HG02840 (cell line): ENCODE results near the gene SLC38A4.

Experiments
- ATAC-seq: cut with Tn5 transposase; IDR thresholded peaks from one replicate; pipeline ENCODE4 v1.9.1; 2021; ENCODE audit warnings: mild to moderate bottlenecking, moderate library complexity, moderate number of reproducible peaks; ENCODE audit not compliant: unreplicated experiment, low FRiP score

Gene SLC38A4

DNA sequence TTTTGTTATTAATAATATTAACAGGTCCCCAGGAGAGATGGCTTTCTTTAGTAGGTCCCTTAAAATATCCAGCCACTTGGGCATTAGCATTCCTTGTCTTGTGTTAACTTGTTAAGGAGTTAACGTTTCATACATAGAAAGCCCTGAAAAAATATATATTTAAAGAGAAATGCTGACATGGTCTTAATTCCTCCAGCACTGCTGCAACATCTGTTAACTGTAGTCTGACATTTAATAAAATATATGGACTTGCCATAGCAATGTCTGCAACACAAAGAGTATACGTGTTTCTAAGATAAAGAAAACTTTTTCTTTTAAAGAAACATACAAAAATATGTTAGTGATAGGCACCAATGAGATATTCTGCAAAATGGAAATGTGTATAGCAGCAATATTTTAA, 10.0 kb downstream of the SLC38A4 start:
- ATAC-seq, result no peak

DNA sequence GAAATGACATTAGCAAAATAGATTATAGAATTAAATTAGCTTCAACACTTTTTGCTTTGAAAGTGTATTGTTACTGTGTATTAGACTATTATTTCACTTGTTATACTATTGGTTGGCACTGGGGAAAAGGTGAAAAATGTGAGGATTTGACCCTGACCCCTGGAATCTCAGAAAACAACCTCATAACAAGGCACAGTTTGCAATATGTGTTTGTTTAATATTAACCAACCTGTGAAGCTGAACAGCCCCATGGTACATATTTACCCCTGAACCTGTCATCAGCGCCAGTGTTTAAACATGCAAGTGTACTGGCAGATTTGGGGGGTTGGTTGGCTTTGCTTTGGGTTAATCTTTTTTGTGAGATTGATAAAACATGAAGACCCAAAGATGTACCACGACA, 11.7 kb downstream of the SLC38A4 start:
- no peak for ATAC-seq

DNA sequence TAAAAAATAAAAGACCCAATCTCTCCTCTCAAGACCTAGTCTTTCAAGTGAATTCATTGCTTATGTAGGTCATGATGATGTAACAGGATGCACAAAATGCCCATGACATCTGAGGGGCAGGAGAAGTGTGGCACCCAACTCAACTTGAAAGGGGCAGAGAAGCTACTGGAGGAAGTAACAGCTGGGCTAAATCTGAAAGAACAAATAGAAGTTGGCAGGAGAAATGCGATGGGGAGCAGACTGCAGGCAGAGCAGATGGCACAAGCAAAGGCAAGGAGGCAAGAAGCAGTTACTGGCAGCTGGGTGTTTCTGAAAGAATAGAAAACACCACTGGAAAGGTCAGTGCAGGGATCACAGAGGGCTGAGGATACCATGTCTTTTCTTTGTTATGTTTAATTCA, 14.6 kb downstream of the SLC38A4 start:
- no peak for ATAC-seq

DNA sequence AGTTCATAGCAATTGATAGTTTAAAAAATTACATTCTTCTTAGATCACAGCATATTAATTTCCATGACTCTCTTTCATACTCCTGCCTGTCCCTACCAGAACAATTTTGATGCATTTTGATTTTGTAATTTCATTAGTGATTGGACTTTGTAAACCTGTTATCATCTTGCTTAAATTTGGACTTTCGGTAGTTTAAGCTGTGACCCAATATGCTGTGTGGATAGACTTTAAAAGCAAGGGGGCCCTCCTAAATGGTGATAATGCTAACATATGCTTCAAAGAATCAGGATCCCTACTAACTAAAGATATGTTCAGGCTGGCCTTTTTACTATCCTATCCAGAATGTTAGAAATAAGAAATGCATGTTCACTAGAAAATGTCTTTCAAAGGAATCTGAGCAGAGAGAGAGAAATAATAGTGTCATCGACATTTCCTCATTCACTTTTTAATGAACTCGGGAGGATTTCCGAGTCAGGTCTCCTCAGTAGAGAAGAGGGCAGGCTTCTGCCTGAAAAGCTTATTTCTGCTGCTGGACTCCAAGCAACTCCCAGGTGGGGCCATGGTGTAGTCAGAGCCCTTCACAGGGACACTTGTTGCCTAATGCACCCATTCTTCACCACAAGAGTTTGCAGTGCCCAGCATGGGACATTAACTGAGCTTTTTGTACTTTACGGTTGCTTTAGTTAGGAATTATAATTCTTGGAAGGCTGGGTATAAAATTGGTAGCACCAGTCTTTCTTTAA, 16.7 kb downstream of the SLC38A4 start:
- no peak for ATAC-seq

DNA sequence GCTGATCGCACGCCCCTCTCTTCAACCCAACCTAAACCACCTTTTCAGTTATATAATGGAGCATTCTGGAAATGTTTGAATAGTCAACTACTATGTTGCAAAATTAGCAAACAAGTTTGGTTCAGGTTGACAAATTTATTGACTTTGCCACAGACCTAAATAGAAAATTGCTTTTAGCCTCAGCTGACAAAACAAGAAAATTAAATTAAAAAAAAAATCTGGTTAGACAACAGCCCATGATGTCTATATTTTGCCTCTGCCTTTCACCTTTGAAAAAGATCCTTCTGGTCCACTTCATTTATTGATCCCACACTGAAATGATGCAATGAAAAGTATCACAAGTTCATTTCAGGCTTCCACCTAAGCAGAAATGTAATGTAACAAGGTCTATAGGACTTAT, 17.5 kb downstream of the SLC38A4 start:
- no peak for ATAC-seq

DNA sequence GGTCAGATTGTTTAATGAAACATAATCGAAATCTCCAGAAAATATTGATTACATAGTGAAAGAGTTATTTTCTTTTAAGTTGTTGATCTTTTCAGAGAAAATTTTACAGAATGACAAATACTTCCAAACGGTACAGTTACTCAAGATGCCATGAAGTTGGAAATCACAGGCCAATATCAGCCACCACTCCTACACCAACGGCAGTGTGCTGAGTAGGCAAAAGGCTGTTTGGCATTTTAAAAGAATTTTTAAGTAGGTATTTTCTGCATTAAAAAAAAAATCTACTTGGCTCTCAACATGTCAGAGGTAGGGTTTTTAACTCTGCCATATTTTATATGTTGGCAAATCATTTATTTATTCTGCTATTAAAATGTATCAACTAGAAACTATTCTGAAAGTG, 21.7 kb downstream of the SLC38A4 start:
- ATAC-seq, result no peak

DNA sequence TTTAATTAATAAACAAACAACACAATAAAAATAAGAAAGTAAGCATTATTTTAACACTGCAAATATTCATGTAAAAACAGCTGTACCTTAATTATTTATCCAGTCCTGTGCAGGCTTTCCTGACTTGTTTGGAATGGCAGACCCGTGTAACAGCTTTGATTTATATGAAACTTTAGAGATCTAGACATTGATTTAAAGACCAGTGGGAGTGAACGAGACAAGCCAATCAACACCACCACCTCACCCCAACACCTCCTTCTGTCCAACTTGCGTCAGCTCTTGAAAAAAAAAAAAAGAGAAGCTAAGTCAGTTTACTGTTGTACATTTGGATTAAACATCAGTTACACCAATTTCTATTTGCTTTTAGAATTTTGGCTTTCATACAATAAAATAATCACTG, 22.3 kb downstream of the SLC38A4 start:
- ATAC-seq, result no peak

DNA sequence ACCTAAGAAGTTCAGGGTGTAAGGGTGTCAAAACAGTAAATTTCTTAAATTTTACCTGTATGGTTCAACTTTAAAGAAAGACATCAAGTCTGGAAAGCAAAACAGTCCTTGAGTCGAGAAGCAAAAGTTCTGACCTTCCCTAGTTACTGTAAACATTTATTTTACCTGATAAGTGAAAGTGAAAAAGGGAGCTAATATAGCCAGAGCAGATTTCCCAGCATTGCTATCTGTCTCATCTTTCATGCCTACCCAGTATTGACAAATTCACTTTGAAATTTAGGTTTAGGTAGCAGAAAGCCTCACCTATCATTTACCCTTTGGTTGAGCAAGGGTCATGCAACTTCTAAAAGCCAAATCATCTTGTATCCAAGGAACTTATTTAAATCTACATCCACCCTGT, 24.5 kb downstream of the SLC38A4 start:
- ATAC-seq, result no peak

DNA sequence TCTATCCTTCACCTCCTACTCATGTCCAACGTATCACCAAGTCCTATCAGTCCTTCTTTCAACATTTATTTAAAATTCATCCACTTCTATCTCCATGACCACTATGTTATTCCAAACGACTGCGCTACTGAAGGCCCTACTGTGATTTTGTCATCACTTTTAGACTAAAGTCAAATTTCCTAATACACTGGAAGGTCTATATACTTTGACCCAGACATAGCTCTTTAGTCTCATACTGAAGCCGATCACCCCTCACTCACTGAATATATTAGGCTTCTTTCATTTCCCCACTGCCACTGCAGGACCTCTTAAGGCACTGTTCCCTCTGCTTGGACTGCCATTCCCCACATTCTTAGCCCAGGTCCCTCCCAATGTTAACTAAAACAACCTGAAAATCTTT, 25.6 kb downstream of the SLC38A4 start:
- no peak for ATAC-seq

DNA sequence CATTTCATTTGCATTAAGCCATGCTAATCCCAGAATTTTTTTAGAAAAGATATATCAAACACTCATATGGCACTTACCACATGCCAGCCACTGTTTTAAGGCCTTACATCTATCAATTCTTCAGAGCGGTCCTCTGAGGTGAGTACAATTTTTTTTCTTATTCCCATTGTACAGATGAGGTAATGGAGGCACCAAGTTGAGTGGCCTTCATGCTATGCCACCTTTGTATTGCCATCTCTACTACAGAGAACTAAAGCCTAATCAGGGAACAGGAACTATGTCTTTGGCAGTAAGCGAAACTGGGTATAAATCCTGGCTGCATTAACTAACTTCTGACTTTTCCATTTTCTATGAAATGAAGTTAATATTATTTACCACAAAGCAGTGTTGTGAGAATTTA, 27.1 kb downstream of the SLC38A4 start:
- no peak for ATAC-seq

DNA sequence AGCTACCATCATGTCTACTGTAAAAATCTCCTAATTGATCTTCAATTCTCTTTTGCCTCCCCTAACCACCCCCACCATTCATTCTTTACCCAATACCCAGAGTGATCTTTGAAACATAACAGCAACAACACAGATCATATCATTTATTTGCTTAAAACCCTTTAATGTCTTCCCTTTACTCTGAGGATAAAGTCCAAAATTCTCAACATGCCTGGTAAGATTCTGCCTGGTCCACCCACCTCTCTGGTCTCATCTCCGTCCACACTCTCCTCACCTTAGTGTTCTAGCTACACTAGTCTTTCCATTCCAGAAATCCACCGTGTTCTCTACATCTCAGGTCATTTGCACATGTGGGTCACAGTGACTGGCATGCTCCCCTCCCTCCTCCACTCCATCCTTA, 27.7 kb downstream of the SLC38A4 start:
- ATAC-seq, result no peak

DNA sequence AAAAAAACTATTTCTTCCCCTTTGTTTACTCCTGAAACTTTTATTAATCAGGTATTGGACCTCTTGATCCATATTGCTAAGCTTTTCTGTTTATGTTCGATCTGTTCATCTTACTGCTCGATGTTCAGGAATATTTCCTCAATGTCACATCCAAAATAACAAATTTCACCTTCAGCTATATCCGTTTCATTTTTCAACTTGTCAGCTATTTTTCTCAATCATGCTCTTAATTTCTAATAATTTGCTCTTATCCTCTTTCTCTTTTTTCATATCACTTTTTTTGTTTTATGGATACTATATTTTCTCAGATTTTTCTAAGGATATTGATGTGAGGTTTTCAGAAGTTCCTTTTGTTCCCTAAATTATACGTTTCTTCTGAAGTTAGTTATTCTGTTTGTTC, 29.8 kb downstream of the SLC38A4 start:
- no peak for ATAC-seq

DNA sequence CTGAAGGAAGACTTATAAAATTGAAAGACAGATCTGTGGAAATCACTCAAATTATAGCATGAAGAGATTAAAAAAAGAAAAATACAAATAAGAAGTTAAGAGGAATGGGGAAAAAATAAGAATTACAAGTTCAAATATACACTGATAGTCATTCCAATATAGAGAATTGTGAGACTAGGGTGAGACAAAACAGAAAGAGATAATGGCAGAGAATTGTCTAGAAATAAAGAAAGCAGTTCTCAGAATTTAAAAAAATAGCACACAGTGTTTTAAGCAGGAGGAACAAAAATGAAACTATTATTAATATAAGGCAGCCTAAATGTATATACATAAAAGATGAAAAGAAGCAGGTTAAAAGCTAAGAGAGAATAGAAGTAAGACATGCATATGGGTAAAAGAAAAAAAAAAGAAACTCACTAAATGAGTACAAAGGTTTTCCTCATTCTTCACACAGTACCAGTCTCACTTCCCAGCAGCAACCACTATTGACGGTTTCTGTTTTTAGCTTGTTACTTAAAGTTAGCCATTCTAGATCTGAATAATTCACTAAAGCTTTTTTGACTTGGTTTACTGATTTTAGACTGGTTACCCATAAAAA, 31.1 kb downstream of the SLC38A4 start:
- ATAC-seq, result peak; percentile 72

DNA sequence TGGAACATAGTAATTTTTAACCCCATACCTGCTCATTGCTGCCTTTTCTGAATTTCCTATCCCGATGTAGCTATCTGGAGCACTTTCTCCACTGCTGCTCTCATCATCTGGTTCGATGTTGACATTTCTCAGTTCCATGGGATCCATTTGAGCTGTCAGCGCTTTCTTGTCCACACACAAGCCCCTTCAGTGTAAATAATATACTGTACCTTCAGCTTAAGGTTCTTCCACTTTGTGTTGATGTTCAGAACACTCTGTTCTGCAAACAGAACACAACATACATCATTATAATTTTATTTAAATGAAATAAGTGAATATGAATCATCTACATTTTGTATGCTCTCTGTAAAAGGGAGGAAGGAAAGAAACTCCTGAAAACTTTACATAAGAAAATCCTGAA, 32.9 kb downstream of the SLC38A4 start:
- no peak for ATAC-seq

DNA sequence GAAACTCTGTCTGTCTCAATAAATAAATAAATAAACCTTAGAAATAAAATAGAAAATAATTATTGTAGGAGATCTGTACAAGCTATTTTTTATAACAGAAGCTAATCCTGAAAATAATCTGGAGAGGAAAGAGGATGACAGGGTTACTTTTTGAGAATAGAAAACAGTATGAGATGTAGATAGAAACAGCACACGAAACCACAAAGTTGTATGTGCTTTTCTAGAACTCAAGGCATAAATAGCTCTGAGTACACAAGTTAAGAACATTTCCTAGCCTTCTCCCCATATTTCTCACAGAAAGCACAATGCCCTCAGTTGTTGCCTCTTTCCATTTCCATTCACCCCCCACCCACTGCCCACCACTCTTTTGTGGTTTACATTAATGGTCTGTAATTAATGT, 35.7 kb downstream of the SLC38A4 start:
- ATAC-seq, result no peak

DNA sequence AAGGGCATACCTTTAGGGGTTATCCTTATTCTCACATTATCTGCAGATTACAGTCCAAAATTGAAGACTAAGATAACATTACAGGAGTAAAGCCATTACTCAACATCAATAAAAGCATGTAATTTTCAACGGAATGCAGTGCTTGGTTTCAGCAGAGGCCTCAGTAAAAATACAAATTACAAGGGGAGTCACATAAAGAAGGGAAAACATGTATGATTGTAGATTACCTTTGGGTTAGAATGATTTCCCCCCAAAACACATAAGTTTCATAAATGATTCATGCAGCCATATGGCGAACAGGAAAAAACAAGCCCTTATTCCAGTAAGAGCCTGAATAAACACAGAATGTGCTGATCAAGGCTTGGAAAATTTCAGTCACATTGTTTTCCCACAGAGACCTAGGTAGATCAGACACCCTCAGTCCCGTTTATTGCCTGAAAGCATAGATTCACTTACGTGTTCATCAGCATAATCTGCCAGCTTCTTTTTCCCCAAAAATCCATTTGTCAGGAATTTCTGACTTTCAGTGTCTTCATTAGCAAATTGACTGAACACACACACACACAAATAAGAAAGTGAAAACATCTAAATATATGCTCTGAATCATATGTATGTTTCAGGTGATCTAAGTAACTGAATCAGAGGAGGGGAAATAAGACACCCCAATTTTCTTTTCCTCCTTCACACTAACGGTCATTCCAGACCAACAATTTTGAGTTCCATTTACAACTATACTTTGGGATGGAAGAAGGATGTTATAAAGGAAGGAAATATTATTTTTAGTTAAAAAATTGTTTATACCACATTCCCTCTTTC, 37.5 kb downstream of the SLC38A4 start:
- no peak for ATAC-seq

DNA sequence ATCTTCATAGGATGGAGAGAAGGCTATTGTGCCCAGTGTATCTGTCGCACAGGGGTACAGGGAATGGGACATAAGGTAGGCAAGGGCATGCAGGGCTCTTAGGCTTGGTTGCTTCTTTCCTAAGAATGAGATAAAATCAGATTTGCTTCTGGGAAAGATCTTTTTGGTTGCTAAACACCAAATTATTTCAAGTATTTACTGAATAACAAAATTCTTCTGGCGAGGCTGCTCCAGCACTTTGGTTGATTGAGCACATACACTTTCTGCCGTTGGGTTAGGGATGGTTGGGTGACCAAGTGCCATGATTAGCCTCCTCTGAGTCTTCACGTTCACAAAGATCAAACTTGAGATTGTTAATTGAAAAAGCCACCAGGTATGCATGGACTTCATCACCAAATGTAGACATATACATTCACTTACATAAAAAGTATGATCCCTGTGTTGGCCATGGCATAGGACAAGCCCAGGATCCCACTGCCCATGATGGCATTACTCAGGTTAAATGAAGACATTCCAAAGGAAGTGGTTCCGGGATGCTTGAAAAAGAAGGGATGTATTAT, 38.2 kb downstream of the SLC38A4 start:
- ATAC-seq, result no peak

DNA sequence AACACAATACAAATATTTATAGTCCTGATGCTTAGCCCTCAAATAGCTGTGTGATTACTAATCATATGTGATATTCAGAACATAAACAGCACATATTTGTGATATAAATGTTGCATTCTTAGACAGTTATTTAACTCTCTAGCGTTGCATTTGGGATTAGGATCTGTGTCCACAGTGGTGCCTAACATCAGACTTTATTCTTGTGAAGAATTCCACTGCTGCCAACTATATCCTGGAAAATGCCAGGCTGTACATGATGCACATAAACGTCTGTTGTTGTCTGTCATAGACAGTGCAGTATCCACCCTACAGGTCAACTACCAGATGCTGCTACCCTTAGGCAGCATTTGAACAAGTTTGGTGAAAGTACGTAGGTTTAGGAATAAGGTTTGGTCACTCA, 39.0 kb downstream of the SLC38A4 start:
- no peak for ATAC-seq

DNA sequence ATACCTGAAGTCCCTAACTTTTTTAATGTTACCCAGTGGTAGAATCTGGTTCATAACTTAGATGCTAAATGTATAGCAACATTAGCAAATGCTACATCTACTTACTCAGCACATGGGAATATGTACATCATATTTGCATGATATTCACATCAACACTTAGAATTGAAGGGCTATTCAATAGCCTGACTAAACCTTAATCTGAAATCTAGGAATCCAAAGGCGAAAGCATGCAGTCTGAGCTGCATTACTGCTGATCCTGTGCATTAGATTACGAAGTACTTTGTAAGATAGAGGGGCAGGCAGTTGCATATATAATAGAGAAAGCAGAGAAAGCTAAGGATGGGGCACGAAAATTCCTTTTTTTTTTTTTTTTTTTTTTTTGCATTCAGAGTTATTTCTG, 40.4 kb downstream of the SLC38A4 start:
- ATAC-seq, result no peak

DNA sequence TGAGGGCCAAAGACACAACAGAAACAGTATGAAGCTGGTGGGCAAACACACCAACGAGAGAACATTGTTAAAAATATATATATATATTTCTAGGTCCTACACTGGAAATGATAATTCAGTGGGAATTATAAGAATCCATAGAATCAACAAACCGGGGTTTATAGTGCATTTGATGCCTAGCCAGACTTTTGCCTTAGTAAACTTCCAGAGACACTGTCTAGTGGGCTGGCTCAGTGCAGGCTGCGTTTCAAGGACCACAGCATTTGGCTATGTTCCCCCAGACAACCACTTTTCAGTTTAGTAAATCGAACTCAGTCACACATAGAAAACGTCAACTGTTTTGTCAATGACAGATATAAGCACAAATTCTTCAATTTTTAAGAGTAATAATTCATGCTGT, 41.9 kb downstream of the SLC38A4 start:
- ATAC-seq, result no peak

DNA sequence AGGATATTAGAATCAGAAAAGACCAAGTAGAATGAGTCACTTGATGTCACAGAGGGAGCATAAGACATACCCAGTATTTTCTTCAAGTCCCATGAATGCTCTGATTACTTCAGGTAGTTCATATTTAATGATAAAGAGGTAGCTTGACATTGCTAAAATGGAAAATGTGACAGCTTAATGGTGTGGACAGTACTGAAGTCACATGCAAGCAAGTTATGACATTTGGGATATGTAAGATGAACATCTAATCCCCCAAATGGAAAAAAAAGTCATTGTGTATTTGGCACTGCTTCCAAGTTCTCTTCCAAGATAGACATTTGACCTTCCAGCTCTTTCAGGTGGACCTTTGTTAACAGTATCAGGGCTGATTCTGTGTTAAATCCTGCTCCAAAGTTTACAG, 45.9 kb downstream of the SLC38A4 start:
- ATAC-seq, result no peak
